ENCODE measurements around the gene MAP3K8.

DNA sequence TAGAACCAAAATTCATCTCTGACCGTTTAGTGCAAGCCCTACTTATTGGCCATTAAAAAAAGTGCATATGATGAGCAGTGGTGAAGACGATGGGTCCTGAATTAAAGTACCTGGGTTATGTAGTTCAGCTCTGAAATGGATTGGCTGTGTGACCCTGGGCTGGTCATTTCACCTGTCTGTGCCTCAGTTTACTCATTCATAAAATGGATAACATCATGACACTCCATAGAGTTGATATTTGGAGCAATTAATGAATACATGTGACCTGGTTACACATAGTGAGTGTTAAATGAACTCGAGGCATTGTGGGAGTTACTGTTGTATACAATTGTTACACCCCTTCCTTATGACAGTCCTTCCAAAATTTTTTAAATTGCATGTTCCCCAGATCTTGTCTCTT, 9.1 kb downstream of the MAP3K8 start:
- no peak for TF ChIP-seq RFX5 (IDR thresholded peaks at IDR 0.05; ENCODE audit: borderline replicate concordance, low read depth, low read length)
- TF ChIP-seq GTF2F1 (IDR thresholded peaks at IDR 0.05; ENCODE audit: borderline replicate concordance, low read depth, low read length), result no peak
- TF ChIP-seq POLR2A (IDR thresholded peaks at IDR 0.05; ENCODE audit: control extremely low read depth in 1 of 2, low read depth in 2 of 2, low read length in 2 of 2), result no peak

Data from H1 (cell line).